ENCODE data around the gene KIAA1671. TPM values are rescaled to one million over a fixed set of nuclear protein-coding genes. Genes with fewer than 3 reads are reported as not detected.

The KIAA1671 gene
- total RNA-seq, 2 experiments from 2014 or later, result 6.5 to 6.8 TPM

DNA sequence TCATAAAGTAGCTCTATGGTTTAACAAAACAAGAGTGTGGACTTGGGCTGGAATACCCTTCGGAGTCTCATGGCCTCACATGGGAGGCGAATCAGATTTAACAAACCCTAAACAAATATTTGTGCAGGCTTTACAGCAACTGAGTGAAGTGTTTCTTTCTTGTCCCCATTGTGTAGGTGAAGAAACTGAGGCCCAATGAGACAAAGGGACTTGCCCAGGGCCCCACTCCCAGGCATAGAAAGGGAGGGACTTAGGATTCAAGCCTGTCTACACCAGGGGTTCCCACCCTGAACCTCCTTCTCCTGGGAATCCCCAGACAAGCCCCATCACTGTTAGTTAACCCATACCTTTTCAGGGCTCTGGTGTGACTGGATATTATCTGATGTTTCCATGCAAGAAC, 192.0 kb downstream of the KIAA1671 start:
- intact Hi-C loops (cut with micrococcal nuclease), result no loop called here
- H3K4me1 Mint-ChIP-seq (ENCODE audit: low read depth), result peaks cover 3% of the 10 kb centered on the region
- TF ChIP-seq, protein P1, sequence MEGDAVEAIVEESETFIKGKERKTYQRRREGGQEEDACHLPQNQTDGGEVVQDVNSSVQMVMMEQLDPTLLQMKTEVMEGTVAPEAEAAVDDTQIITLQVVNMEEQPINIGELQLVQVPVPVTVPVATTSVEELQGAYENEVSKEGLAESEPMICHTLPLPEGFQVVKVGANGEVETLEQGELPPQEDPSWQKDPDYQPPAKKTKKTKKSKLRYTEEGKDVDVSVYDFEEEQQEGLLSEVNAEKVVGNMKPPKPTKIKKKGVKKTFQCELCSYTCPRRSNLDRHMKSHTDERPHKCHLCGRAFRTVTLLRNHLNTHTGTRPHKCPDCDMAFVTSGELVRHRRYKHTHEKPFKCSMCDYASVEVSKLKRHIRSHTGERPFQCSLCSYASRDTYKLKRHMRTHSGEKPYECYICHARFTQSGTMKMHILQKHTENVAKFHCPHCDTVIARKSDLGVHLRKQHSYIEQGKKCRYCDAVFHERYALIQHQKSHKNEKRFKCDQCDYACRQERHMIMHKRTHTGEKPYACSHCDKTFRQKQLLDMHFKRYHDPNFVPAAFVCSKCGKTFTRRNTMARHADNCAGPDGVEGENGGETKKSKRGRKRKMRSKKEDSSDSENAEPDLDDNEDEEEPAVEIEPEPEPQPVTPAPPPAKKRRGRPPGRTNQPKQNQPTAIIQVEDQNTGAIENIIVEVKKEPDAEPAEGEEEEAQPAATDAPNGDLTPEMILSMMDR (IDR thresholded peaks at IDR 0.05), result no peak
- DNase-seq (no peak), ATAC-seq (no peak)
- H3K9me3 Mint-ChIP-seq, result no peaks in the 10 kb centered on the region
- no peaks in the 10 kb centered on the region for H3K27me3 Mint-ChIP-seq
- ChIA-PET POLR2A (no interaction called here), CTCF (no interaction called here)
- H3K4me3 Mint-ChIP-seq, result no peak overlapping the region
- H3K27ac Mint-ChIP-seq, result no peak overlapping the region
- H3K36me3 Mint-ChIP-seq (ENCODE audit: low read depth), result no peaks in the 10 kb centered on the region

DNA sequence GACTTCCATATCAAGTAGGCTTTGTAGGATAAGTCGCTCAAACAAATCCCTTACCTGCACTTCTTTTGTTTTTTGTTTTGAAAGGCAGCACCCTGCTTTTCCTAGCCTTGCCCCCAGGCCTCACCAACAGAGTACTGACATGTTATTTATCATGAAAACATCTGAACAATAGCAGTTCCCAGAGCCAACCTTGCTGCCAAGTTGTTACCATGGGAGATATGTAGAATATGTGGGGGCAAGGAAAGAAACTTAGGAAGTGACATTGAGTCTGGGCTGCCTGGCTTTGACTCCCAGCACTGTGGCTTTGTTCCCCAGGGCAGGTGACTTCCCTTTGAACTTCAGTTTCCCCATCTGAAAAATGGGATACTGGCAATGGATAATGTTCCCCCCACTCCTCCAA, 193.8 kb downstream of the KIAA1671 start:
- DNase-seq (no peak), ATAC-seq (no peak)
- Mint-ChIP-seq H3K36me3 (ENCODE audit: low read depth) (no peaks in the 10 kb centered on the region), H3K4me3 (no peak overlapping the region), H3K27me3 (no peaks in the 10 kb centered on the region), H3K9me3 (no peaks in the 10 kb centered on the region), H3K4me1 (ENCODE audit: low read depth) (peaks cover 3% of the 10 kb centered on the region), H3K27ac (no peak overlapping the region)
- ChIA-PET POLR2A (no interaction called here), CTCF (no interaction called here)
- TF ChIP-seq, protein P1 (IDR thresholded peaks at IDR 0.05), result no peak
- intact Hi-C loops (cut with micrococcal nuclease), result no loop called here

DNA sequence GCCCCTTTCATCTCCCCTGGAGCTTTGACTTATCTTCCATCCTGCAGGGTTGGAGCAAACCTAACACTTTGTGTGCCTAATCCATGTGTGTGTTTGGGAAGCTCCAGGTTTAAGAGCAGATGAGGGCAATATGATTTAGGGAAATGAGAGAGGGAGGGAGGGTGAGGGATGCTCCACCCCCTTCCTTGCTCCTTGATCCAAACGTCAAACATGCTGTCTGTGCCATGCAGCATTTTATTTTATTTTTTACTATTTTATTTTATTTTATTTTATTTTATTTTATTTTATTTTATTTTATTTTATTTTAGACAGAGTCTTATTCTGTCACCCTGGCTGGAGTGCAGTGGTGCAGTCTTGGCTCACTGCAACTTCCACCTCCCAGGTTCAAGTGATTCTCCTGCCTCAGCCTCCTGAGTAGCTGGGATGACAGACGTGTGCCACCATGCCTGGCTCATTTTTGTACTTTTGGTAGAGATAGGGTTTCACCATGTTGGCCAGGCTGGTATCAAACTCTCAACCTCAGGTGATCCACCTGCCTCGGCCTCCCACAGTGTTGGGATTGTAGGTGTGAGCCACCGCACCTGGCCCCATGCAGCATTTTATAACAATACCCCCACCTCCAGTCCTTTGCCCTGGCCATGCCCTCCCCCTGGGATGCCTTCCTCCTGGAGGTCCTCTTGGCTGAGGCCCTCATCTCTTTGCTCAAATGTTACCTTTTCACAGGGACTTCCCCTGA, 194.6 kb downstream of the KIAA1671 start:
- DNase-seq (no peak), ATAC-seq (no peak)
- H3K36me3 Mint-ChIP-seq (ENCODE audit: low read depth), result no peaks in the 10 kb centered on the region
- no peaks in the 10 kb centered on the region for H3K27me3 Mint-ChIP-seq
- peaks cover 3% of the 10 kb centered on the region for H3K4me1 Mint-ChIP-seq (ENCODE audit: low read depth)
- POLR2A ChIA-PET, result no interaction called here
- TF ChIP-seq, protein P1 (IDR thresholded peaks at IDR 0.05), result no peak
- intact Hi-C loops (cut with micrococcal nuclease), result no loop called here
- no peaks in the 10 kb centered on the region for H3K9me3 Mint-ChIP-seq
- no peak overlapping the region for H3K4me3 Mint-ChIP-seq
- no peak overlapping the region for H3K27ac Mint-ChIP-seq
- CTCF ChIA-PET, result no interaction called here

DNA sequence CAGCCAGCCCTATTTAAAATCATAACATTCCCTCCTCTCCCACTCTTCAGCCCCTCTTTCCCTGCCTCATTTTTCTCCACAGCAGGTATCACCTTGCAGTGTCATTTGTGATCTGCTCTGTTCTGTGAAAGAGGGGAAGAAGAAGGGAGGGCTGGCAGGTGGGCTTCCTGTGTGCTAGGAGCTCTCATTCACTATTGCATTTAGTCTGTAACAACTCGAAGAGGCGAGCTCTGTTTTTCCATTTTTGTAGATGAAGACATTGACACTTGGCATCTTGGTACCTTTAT, 195.1 kb downstream of the KIAA1671 start:
- DNase-seq, result no peak
- POLR2A ChIA-PET, result no interaction called here
- no peak for ATAC-seq
- Mint-ChIP-seq H3K27me3 (no peaks in the 10 kb centered on the region), H3K36me3 (ENCODE audit: low read depth) (no peaks in the 10 kb centered on the region), H3K9me3 (no peaks in the 10 kb centered on the region), H3K4me1 (ENCODE audit: low read depth) (peaks cover 3% of the 10 kb centered on the region), H3K27ac (no peak overlapping the region), H3K4me3 (no peak overlapping the region)
- intact Hi-C loops (cut with micrococcal nuclease), result no loop called here
- TF ChIP-seq, protein P1 (IDR thresholded peaks at IDR 0.05), result no peak
- CTCF ChIA-PET, result no interaction called here

DNA sequence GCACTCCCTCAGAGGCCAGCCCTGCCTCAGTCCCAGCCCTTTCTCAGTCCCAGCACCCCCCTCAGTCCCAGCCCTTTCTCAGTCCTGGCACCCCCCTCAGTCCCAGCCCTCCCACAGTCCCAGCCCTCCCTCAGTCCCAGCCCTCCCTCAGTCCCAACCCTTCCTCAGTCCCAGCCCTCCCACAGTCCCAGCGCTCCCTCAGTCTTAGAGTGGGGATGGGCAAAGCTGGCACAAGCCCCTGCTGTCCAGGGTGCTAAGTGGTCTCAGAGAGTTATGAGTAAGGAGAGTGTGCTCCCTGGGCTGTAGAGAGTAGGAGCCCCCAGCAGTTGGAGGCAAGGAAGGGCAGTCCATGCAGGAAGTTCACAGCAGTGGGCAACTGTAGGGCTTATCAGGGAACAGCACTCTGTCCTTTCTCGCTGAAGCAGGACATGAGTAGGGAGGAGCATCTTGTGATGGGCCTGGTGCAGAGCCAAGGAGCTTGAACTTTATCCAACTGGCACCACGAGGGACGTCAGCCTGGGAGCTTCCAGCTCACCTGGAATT, 195.7 kb downstream of the KIAA1671 start:
- TF ChIP-seq, protein P1 (IDR thresholded peaks at IDR 0.05), result no peak
- ChIA-PET CTCF (interaction anchor here (1.3 kb wide), 1 partner anchor 11 kb away, joined by 4 read pairs; no protein-coding TSS in a partner anchor), POLR2A (interaction anchor here (0.8 kb wide), 1 partner anchor 22 kb away, joined by 3 read pairs; no protein-coding TSS in a partner anchor)
- Mint-ChIP-seq H3K4me3 (no peak overlapping the region), H3K4me1 (ENCODE audit: low read depth) (peaks cover 3% of the 10 kb centered on the region), H3K36me3 (ENCODE audit: low read depth) (no peaks in the 10 kb centered on the region), H3K9me3 (no peaks in the 10 kb centered on the region), H3K27ac (no peak overlapping the region), H3K27me3 (no peaks in the 10 kb centered on the region)
- DNase-seq, result no peak
- intact Hi-C loops (cut with micrococcal nuclease), result no loop called here
- ATAC-seq, result no peak
